HG03571 (cell line): ENCODE data around the gene ELFN1.

Source experiments
- ATAC-seq: cut with Tn5 transposase; IDR thresholded peaks from one replicate; pipeline ENCODE4 v1.9.1; 2021; ENCODE audit not compliant: unreplicated experiment

The ELFN1 gene

DNA sequence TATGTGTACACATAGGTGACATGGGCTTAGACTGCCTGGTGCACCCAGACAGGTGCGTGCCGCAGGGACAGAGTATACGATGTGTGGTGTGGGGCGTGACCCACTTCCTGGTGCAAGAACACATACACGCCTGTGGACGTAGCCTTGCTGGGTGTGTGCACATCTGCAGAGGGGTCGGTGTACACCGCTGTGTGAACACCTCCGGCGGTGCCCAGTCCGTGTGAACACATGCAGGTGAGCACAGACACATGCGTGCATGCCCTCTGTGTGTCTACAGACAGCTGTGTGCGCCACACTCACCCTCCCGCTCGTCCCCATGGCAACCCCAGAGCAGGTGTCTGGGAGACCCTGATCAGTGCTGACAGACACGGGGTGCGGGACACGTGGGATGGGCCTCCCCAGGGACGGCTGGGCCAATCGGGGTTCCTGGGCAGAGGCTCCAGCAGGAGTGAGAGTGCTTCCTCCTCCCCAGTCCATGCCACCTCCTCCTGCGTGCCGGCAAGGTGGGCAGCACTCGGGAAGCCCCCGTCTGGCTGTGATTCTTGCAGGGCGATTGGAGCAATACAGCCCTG, 23.4 kb downstream of the ELFN1 start:
- no peak for ATAC-seq

DNA sequence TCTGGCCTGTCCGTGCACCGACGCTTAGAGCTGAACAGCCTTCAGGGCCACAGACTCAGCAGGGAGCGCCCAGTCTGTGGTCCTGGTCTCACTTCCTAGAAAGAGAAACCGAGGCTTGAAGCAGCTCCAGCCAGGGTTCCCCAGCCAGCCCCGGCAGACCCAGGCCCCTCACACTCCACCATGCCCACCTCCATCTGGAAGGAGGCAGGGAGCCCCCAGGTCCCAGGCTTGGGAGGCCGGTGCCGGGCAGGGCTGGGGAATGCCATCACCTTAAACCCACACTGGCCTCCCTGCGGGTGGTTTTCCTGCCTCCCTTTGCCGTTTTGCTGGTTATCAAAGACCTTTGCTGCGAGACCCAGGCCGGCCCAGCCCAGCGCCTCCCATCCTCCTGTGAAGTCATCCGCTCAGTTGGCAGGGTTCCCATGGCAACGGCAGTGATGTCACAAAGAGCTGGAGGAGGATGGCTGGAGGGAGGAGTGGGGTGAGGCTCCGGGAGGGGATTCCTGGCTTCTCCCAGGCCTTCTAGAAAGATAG, 24.0 kb downstream of the ELFN1 start:
- ATAC-seq = no peak

DNA sequence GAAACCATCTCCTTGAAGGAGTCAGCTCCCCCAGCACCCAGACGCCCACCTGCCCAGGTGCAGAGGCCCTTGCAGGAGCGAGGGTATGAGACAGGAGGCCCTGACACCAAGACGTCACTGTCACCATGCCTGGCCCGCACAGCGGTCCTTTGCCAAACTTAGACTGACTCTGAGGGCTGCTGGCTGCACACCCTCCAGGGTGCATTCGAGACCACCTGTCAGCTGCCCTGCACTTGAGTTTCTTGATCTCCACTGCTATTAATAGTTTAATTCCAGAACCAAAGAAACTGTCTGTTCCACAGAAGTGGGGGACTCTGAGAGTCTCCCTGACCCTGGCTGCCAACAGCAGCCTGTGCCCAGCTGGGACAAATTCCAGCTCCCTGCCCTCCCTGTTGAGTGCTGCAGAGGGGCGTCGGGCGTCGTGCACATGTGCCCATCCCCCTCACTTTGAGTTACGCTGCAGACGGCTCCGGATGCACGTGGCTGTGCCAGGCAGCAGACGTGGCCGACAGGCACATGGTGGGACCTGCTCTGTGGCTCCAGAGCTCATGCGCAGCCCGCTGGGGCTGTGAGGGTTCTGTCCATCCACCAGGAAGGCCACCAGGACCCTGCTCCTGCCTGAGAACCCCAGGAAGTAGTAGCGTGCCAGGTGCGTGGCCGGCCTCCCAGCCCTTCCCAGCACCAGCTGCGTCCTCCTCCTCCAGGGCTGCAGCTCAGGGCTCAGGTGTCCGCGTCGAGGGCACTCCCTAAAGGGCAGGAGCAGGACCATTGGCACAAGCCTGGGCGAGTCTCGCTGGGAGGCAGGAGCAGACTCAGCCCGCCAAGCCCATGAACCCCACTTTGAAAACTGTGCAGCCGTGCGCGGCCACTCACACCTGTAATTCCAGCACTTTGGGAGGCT, 24.8 kb downstream of the ELFN1 start:
- no peak for ATAC-seq

DNA sequence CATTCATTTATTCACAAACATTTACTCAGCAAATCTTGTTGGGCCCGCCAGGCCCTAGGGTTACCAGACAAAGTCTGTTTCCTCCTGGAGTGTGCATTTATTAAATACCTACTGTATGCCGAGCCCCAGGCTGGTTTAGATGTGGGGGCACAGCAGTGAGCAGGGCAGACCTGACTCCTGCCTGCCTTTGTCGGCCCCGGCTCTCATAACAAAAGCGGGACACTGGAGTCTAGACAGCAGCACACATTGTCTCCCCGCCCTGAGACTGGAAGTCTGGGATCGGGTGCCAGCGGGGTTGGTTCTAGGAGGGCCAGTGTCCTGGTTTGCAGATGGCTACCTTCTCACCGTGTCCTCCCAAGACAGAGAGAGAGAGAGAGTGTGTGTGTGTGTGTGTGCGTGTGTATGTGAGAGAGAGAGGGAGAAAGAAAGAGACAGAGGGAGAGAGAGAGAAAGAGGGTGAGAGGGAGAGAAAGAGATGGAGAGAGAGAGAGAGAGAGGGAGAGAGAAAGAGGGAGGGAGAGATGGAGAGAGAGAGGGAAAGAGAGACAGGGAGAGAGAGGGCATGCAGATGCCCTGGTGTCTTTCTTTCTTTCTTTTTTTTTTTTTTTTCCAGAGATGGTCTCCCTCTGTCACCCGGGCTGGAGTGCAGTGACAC, 25.9 kb downstream of the ELFN1 start:
- ATAC-seq = no peak

DNA sequence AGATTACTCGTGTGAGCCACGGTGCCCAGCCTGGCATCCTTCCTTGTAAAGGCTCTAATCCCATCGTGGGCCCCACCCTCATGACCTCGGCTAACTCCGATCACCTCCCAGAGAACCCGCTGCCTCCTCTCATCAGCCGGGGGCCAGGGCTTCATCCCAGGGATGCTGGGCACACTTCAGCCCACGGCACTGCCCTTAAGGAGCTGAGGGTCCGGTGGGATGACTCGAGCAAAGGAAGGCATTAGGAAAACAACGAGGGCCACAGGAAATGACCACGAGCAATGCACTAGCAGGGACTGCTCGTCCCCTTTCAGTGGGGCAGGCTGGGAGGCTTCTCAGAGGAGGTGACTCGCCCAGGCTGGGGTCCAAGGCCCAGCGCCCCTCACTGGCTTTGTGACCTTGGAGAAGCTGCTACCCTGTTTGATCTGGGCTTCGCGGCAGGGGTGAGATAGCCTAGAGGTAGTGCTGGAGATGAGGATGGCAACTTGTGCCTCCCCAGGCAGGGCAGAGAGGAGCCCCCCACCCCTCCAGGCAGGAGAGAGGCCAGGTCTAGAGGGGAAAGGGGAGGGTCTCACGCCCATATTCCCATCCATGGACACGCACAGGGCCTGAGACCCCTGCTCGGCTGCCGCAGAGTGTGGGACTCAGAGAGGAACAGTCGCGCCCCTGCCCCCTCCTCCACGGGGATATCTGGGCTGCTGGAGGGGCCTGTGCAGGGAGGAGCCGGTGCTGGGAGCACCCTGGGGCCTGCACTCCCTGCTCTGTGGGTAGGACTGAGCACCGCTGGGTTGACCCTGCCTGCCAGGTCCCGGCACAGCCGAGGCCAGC, 26.8 kb downstream of the ELFN1 start:
- no peak for ATAC-seq

DNA sequence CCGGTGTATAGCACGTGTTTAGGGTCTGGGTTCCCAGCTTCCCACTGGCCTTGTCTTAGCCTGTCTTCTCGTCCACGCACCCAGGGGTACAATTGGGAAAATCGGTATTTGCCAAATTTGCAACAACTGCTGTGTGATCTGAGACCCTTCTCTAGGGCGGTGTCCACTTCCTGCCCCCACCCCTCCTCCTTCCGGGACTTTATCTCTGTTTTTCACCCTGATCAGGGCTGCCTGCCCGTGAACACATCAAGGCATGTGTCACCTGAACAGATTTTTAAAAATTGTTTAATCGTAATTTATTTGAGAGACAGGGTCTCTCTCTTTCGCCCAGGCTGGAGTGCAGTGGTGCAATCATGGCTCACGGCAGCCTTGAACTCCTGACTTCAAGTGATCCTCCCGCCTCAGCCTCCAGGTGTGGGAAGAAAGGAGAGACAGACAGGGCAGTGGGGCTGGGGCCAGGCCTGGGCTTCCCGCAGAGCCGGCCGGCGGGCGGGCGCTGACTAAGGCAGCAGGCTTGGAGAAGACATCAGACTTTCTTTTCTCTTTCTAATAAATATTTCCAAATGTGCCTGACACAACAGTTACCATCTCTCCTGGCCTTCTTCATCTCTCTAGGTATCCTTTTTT, 27.5 kb downstream of the ELFN1 start:
- ATAC-seq = no peak

DNA sequence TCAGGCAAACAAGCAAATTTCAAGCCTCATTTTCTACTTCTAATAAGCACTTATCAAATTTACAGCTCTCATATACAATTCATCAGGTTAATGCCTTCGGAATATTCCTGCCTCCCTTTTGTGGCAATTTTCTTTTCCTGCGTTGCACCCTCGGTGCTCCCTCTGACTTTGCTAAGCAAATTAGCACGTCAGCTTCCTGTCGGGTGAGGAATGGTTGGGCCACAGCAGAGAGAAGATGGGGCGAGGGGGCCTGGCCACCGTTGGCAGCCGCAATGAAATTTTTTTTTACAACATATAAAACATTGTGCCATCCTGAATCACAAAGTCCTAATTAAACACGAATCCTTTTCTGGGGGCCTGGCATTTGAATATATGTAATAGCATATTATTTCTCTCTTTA, 28.1 kb downstream of the ELFN1 start:
- ATAC-seq = no peak

DNA sequence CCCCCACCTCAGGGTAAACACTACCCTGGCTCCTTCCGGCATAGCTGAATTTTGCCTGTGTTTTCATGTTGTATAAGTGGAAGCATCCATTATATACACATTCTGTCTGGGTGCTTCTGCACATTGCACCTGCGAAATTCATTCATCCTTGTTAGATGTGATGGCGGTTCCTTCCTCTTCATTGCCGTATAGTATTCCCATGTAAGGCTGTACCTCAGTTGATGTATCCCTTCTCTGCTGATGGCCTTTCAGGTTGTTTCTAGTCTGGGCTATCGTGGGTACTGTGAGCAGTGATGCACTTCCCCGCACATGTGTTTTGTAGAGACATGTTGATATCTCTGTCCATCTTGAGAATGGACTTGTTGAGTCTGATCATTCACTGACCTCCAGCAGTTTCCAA, 28.9 kb downstream of the ELFN1 start:
- ATAC-seq = no peak

DNA sequence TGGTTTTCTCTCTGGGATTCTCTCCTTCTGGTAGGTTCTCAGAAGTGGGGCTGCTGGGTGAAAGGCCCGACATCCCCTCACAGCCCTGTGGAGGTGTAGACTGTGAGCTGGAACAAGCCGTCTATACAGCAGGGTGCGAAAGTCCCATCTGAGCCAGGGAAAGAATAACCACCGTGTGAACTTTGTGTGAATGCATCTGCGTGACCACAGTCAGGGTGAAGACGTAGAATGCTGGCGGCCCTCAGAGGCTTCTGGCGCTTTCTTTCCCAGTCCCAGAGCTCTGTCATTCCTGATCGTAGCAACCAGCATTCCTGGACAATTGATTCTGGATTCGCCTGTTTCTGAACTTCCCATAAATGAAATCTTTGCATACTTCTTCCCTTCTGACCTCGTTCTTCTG, 30.0 kb downstream of the ELFN1 start:
- ATAC-seq = no peak

DNA sequence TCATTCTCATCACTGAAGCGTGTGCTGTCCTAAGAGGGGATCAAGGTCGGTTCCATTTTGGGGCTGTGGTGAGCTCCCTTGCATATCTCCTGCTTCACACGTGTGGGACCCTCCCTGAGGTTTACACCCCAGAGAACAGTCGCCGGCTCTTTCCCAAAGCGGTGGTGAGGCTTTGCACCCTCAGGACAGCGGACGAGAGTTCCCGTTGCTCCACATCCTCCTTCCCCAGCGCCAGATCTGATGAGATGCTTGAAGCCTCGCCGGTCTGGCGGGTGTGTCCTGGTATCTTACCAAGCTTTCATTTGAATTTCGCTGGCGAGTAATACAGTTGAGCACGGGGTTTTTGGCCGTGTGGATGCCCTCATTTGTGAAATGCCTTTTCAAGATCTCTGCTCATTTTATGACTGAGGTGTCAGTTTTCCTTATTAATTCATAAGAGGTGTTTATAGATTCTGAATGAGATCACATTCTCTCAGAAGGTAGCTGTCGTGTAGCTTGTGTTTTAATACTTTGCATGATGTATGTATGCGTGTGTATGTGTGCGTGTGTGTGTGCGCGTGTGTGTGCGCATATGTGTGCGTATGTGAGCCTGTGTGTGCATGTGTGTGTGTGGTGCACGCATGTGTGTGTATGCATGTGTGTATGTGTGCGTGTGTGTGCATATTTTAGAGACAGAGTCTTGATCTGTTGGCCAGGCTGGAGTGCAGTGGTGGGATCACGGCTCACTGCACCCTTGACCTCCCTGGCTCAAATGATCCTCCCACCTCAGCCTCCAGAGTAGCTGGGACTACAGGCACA, 30.7 kb downstream of the ELFN1 start:
- ATAC-seq = no peak

DNA sequence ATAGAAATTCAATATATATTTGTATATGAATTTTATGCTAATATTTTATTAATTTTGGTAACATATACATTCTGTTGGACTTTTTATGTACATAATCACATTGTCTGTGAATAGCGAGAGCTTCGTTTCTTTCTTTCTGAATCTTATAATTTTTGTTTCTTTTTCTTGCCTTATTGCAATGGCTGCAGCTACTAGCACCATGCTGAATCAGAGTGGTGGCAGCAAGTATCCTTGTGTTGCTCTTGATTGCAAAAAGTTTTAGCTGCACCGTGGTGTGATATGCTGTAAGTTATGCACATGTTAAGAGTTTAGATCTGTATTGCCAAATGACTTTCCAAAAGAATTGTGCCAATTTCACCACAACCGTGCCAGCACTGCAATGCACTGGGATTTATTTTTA, 32.6 kb downstream of the ELFN1 start:
- no peak for ATAC-seq

DNA sequence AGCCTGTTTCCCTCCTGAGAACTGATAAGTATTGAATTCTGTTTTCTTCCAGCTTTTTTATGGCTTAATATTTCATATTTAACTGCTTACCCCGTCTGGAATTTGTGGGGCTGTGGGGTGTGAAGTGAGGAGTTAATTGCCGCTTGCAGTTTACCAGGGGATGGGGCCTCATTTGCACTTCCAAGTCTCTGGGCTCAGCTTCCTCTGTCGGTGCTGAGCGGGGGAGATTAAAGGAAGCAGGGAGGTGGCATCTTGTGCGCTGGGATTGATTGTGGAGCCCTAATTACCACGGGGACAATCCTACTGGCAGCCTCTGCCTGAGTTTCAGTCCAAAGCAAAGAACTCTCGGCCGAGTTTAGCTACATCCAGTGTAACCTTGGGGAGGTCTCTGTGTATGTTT, 33.4 kb downstream of the ELFN1 start:
- no peak for ATAC-seq

DNA sequence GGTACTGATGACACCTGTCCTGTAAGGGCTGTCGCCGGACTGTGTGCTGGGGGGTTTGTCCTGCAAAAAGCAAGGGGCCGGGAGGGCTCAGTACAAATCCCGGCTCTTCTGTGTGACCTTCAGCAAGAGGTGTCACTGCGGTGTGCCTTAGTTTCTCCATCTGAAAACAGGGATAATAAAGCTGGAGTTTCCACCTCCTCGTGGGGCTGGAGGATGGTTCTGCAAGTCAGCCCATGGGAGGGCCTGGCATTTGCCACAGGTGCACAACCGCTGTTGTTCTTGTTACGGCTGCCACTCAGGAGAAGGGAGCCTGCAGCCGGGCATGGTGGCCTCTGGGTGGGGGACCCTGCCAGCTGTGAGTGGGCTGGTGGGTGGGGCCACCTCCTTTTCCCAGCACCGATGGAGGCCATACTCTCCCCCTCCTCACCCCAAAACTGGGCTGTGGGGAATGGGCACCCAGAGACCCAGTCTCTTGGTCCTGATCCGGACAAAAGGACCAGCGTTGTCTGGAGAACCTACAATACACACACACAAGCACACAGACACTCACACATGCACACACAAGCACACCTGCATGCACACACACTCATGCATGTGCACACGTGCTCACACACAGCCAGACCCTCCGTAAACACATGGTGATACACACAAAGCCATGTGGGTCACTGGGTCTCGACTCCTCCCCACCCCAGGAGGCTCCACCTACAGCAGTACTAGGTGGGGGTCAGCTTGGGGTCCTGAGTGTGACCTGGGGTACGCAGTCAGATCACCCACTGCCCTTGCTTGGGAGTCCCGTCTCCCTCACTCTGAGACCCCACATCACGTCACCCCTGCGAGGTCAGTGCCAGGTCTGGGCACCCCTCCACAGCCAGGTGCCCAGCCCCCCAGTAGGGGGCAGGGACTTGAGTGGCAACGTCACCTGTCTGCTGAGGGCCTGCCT, 34.1 kb downstream of the ELFN1 start:
- ATAC-seq = no peak

DNA sequence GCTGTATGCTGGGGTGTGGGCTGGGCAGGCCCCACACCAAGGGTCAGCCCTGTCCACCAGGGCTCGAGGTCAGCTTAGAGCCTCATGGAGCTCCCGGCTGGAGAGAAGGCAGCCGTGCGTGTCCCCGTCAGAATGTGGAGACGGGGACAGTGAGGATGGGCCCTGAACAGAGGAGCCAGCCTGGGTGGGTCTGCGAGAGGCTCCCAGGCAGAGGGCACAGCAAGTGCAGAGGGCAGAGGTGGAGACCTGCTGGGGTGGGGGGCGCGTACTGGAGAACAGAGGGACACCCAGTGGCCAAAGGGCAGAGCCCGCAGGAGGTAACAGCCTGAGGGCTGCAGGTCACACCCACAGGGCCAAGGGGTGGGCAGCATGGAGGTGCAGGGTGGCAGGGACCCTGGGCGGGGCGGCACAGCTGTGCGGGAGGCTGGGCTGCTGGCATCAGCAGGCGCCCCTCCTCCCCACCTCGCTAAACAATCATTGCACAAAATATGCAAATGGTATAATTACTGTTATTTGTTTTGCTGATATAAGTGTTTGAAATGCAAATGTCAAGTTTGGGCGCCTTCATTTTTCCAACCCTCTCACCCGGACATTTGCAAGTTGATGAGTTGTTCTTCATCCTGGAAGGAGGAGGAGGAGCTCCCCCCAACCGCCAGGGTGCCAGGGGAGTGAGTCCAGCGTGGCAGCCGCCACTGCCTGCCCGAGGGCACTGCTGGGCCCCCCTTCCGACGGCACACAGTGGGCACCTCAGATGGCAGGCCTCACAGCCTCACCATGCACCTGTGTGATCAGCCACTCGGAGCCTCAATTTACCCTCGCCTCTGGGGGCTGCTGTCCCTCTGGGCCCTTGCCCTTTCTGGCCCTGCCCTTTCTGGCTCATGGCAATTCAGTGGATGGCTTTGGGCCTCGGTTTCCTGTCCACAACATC, 35.0 kb downstream of the ELFN1 start:
- ATAC-seq = no peak

DNA sequence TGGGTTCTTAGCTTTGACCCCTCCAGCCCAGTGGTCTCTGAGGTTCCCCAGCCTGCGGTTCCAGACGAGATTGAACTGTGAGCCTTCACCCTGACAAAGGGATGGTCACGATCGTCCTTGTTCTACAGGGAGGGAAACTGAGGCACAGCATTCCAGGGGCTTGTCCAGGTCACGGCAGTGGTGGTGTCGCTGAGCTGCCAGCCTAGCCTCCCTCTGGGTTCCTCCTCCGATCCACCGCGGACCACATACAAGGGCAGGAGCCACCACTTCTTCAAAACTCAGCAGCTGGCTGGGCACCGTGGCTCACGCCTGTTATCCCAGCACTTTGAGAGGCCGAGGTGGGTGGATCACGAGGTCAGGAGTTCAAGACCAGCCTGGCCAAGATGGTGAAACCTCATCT, 35.8 kb downstream of the ELFN1 start:
- no peak for ATAC-seq

DNA sequence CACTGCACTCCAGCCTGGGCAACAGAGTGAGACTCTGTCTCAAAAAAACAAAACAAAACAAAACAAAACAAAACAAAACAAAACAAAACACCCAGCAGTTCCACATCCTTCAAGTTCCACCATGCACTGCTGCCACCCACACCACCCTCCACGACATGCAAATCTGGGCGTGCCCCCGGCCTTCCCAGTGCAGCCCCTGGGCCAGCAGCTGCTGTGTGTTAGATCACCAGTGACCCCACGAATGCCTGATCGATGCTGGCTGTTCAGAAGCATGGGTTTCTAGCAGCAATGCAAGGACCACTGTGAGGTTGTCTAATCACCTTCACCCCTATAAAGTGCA, 36.3 kb downstream of the ELFN1 start:
- no peak for ATAC-seq

DNA sequence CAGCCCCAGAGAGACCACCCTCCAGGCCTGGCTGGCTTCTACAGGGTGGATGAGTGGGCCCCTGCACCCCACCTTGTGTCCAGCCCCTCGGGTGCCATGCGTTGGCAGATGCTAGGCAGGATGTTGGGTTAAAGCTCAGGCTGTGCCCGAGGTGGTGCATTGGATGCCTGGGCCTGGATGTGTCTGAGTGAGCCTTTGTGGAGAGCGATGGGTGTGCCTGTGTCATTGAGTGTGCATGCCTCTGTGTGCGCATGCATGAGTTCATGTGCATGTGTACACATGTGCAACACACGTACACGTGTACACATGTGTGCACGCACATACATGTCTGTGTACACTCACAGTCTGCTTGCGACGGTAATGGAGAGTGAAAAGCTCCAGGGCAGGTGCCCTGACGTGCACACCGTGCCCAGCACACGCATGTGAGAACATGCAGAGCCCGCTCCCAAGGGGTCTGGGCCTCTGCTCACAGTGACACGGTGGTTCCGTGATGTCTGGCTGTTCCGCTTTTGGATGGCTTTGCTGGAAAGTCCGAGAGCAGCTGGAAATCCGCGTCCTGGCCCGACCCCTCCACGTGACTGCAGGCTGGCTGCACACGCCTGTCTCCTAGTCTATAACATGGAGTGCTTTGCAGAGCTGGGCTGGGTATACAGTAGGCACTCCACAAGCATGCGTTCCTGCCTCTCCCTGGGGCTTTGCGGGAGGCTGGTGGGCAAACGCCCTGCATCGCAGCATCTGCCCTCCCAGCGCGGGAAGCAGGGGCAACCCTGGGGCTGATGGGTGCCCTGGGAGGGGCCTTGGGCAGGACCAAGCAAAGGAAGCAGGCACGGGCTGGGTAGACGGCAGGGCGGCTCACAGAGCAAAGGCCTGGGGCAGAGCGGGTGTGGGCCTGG, 36.9 kb downstream of the ELFN1 start:
- no peak for ATAC-seq
